Activated CD8-positive, alpha-beta memory T cell treated with anti-CD3 and anti-CD28 coated beads, Interleukin-2, amount 50 U/mL, for 1 hour (primary cell): Measurements from ENCODE around the gene PRPSAP1.

Source experiments
- DNase-seq: peaks from one replicate; pipeline ENCODE4 v3.0.0-alpha.2; 2020; ENCODE audit errors: extremely low read depth

The PRPSAP1 gene

GRCh38 chr17:76266244-76266938, 87.3 kb downstream of the PRPSAP1 start:
- no peak for DNase-seq

GRCh38 chr17:76265624-76266243, 88.0 kb downstream of the PRPSAP1 start:
- DNase-seq, result no peak

- peak; percentile 91 for DNase-seq
These were observed 88.7 kb downstream of the PRPSAP1 start, which contains the start of gene UBALD2 for GRCh38 chr17:76264755-76265623. TSS of gene UBALD2 (plus strand) at chr17:76265348. CDS start at chr17:76265506, 158 bp downstream.

- DNase-seq, result no peak
These were observed 89.3 kb downstream of the PRPSAP1 start for GRCh38 chr17:76264425-76264754.

- no peak for DNase-seq
These were observed 89.8 kb downstream of the PRPSAP1 start for GRCh38 chr17:76263896-76264295.

- no peak for DNase-seq
These were observed 90.9 kb downstream of the PRPSAP1 start for GRCh38 chr17:76262732-76263344.

GRCh38 chr17:76261421-76262215, 92.1 kb downstream of the PRPSAP1 start:
- DNase-seq, result no peak

- no peak for DNase-seq
These were observed 93.0 kb downstream of the PRPSAP1 start for GRCh38 chr17:76260669-76261068.

GRCh38 chr17:76260220-76260619, 93.5 kb downstream of the PRPSAP1 start:
- no peak for DNase-seq
